Sigmoid colon (tissue), 7 donors: ENCODE measurements around the gene CELA2A. TPM values are rescaled to one million over a fixed set of nuclear protein-coding genes. Genes with fewer than 3 reads are reported as not detected.
"Not testable (repeated sequence)": the region's sequence is repeated elsewhere in the genome, so short reads cannot be mapped to it uniquely, and the experiment has no call there.

Experiments used
- DNase-seq: peaks from one replicate; pipeline ENCODE4 v3.0.0-alpha.2; 2019
- H3K27ac ChIP-seq, 4 donors: fragments of 200-600 bp; sonication (generic); one replicate each; pipeline ENCODE4 v1.5.1; 2016 to 2019; ENCODE audit warnings: mild to moderate bottlenecking in 1 of 4
- H3K27me3 ChIP-seq, 3 donors: fragments of 200-600 bp; sonication (generic); one replicate each; pipeline ENCODE4 v1.5.1; 2019; ENCODE audit warnings: mild to moderate bottlenecking in 1 of 3
- H3K36me3 ChIP-seq, 4 donors: fragments of 200-600 bp; sonication (generic); one replicate each; pipeline ENCODE4 v1.5.1; 2016 to 2019
- H3K4me1 ChIP-seq, 4 donors: fragments of 200-600 bp; sonication (generic); one replicate each; pipeline ENCODE4 v1.5.1; 2017 to 2019
- H3K4me3 ChIP-seq, 4 donors: fragments of 200-600 bp; sonication (generic); one replicate each; pipeline ENCODE4 v1.5.1; 2017 to 2019; ENCODE audit warnings: mild to moderate bottlenecking in 2 of 4, moderate library complexity in 1 of 4
- H3K9me3 ChIP-seq, 4 donors: fragments of 200-600 bp in 3 of 4; sonication (generic) in 3 of 4; one replicate each; pipeline versions ENCODE4 v1.5.1 to v1.6.1; 2013 to 2019
- CTCF ChIP-seq, 4 experiments: fragments of 450-650 bp in 3 of 4; fragments of 200-600 bp in 1 of 4; IDR thresholded peaks; one replicate each; pipeline ENCODE4 v1.5.1; 2016 to 2019; ENCODE audit warnings: antibody characterized with exemption in 4 of 4, mild to moderate bottlenecking in 3 of 4, moderate library complexity in 2 of 4
- EP300 ChIP-seq, 4 donors: sonication (generic); formaldehyde crosslinking; IDR thresholded peaks; one replicate each; pipeline ENCODE4 v1.6.1; 2017; ENCODE audit warnings: antibody characterized with exemption in 4 of 4
- POLR2A ChIP-seq, 2 donors: fragments of 450-650 bp; IDR thresholded peaks; one replicate each; pipeline ENCODE4 v1.6.1; 2016; ENCODE audit warnings: antibody characterized with exemption in 2 of 2, mild to moderate bottlenecking in 2 of 2, moderate library complexity in 2 of 2
- POLR2AphosphoS5 ChIP-seq, 4 donors: sonication (generic); formaldehyde crosslinking; IDR thresholded peaks; one replicate each; pipeline ENCODE4 v1.6.1; 2017; ENCODE audit warnings: antibody characterized with exemption in 4 of 4
- WGBS, 2 donors: extraction: QIAGEN DNeasy Blood & Tissue Kit; methylation state at CpG; one replicate each; pipeline ENCODE4 v1.1.7; 2013; 5-methylcytosine and 5-hydroxymethylcytosine counted together
- intact Hi-C: fragments of 100-400 bp; cut with DNase I; formaldehyde crosslinking; loops from one replicate; pipeline ENCODE4 v1.15.1; 2023
- polyA plus RNA-seq, 3 donors: library from polyadenylated mRNA; stranded (reverse); fragments of 200-250 nt; gene quantifications; one replicate each; pipeline ENCODE4 v1.2.3, GENCODE V29; 2013
- total RNA-seq, 4 donors: library from RNA; depleted of rRNA; stranded (reverse); fragments of >200 nt; gene quantifications; one replicate each; pipeline ENCODE4 v1.1.0, GENCODE V29; 2016
- donor health status: healthy with polysubstance abuse.
- donor health status: Bipolar disorder and iron deficiency.
- donor health status: healthy.

Gene CELA2A
- total and polyA plus RNA-seq, 7 donors = not detected

DNA sequence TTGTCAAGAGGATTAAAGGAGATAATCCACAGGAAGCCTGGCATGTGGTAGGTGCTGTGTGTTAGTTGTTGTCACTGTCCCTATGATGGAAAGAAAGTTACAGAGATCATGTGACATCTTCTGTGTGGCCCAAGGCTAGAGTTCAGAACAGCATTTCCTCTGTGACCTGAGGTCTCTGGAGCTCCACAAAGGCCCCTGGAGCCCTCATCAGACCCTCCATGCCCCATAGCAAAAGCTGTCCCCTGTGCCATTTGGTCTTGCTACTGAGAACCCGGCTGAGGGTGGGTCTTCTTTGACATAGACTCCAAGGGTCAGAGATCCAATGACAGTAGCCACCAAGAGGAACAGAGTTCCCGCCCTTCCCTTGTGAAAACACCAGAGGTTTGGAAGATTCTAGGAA is 27.4 kb downstream of the CELA2A start:
- intact Hi-C loops = no loop called here
- WGBS, 2 donors = 89 to 90% methylated on average over 2 of the region's 2 CpGs

GRCh38 chr1:15484443-15484842 is 27.9 kb downstream of the CELA2A start:
- H3K4me3 ChIP-seq, H3K4me1 ChIP-seq, H3K27me3 ChIP-seq, H3K9me3 ChIP-seq, H3K27ac ChIP-seq, H3K36me3 ChIP-seq, DNase-seq, intact Hi-C loops: not testable (repeated sequence)
- WGBS, 2 donors = 95% methylated on average over 6 of the region's 6 CpGs

More for the DNA sequence above, 27.4 kb downstream of the CELA2A start:
- Histone ChIP-seq H3K36me3 (peaks cover 0 to 7% (median 0%) of the 10 kb centered on the region in 4 donors), H3K4me3 (no peak overlapping the region), H3K27ac (no peak overlapping the region), H3K9me3 (no peaks in the 10 kb centered on the region), H3K27me3 (no peaks in the 10 kb centered on the region), H3K4me1 (no peaks in the 10 kb centered on the region)
- TF ChIP-seq POLR2AphosphoS5 (IDR thresholded peaks at IDR 0.05) = no peak
- DNase-seq = no peak

- DNase-seq = no peak
- 93 to 95% methylated on average over 6 of the region's 6 CpGs for WGBS, 2 donors
- no peak for TF ChIP-seq POLR2A (IDR thresholded peaks at IDR 0.05)
- no peak for TF ChIP-seq CTCF (IDR thresholded peaks at IDR 0.05)
- no peak for TF ChIP-seq EP300 (IDR thresholded peaks at IDR 0.05)
- TF ChIP-seq POLR2AphosphoS5 (IDR thresholded peaks at IDR 0.05) = no peak
- no peak overlapping the region for H3K27ac ChIP-seq
- no peaks in the 10 kb centered on the region for H3K9me3 ChIP-seq
- peaks cover 0 to 10% (median 0%) of the 10 kb centered on the region in 4 donors for H3K36me3 ChIP-seq
- no peak overlapping the region for H3K4me3 ChIP-seq
- intact Hi-C loops = no loop called here
- H3K27me3 ChIP-seq = no peaks in the 10 kb centered on the region
- H3K4me1 ChIP-seq = no peaks in the 10 kb centered on the region
Observed at GRCh38 chr1:15485636-15486035, 29.1 kb downstream of the CELA2A start.

DNA sequence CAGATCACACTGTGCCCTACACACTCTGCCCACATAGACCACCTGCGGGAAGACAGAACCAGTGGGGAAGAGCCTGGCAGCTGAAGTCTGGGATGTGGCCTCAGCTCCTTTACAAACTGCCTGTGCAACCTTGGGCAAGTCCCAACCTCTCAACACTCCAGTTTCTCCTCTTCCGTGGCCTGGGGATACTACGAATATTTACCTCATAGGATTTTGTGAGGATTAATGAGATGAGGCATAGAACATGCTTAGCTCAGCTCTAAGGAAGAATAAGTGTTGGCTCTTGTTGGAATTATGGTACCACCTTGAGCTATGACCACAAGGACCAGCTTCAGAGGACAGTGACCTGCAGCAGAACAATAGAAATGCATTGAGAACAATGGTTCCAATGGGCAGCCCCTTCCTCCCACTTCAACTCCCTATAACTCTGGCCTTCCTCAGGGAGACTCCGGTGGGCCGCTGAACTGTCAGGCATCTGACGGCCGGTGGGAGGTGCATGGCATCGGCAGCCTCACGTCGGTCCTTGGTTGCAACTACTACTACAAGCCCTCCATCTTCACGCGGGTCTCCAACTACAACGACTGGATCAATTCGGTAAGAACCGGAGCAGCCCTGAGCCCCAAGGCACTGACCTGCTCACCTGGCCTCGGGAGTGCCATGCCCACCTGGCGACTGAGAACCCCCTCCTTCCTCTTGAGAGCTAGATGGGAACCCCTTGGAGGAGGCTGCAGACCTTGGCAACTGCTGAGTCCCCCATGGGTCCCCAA is 30.5 kb downstream of the CELA2A start:
- H3K4me1 ChIP-seq, H3K27me3 ChIP-seq, DNase-seq, H3K4me3 ChIP-seq, intact Hi-C loops, H3K9me3 ChIP-seq, H3K27ac ChIP-seq: not testable (repeated sequence)
- peaks cover 0 to 15% (median 0%) of the 10 kb centered on the region in 4 donors for H3K36me3 ChIP-seq
- WGBS, 2 donors = 97 to 98% methylated on average over 17 of the region's 17 CpGs

GRCh38 chr1:15488371-15488770 is 31.8 kb downstream of the CELA2A start:
- no peak overlapping the region for H3K4me3 ChIP-seq
- WGBS, 2 donors = 94 to 95% methylated on average over 3 of the region's 3 CpGs
- peaks cover 0 to 26% (median 7%) of the 10 kb centered on the region in 4 donors for H3K36me3 ChIP-seq
- no peak for DNase-seq
- TF ChIP-seq CTCF (IDR thresholded peaks at IDR 0.05) (no peak), EP300 (IDR thresholded peaks at IDR 0.05) (no peak), POLR2A (IDR thresholded peaks at IDR 0.05) (no peak), POLR2AphosphoS5 (IDR thresholded peaks at IDR 0.05) (no peak)
- H3K27ac ChIP-seq = no peak overlapping the region
- H3K4me1 ChIP-seq = no peaks in the 10 kb centered on the region
- no peaks in the 10 kb centered on the region for H3K27me3 ChIP-seq
- no peaks in the 10 kb centered on the region for H3K9me3 ChIP-seq
- intact Hi-C loops = no loop called here

DNA sequence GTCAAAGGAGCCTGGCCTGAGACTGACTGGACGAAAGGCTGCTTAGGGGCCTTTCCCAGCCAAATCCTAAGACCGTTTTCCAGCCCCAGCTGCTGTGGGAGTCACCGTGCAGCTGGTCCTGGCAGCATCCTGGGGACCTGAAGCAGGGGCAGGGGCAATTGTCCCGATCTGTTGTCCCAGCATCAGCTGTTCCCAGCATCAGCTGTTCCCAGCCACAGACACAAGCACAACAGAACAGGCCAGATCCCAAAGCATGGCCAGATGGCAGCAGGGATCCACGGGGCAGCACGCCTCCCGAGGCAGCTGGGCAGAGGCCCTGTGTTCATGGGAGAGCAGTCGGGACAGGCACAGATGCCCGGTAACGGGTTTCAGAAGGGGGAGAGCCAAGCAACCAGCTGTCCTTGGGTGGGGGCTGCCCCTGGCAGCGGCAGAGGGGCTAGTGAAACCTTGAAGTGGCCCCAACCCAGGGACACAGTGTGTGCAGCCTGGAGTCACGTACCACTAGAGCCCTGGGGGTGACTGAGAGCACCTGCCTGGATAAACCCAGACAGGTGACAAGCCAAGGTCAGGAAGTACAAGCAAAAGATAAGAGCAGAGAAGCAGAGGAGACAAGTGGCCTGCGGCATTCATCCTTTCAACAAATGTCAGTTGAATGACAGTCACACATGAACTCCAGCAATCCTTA is 32.7 kb downstream of the CELA2A start:
- no peaks in the 10 kb centered on the region for H3K9me3 ChIP-seq
- DNase-seq = no peak
- H3K27ac ChIP-seq = no peak overlapping the region
- WGBS, 2 donors = 84 to 92% methylated on average over 13 of the region's 13 CpGs
- no peaks in the 10 kb centered on the region for H3K27me3 ChIP-seq
- TF ChIP-seq POLR2AphosphoS5 (IDR thresholded peaks at IDR 0.05) = no peak
- no peak for TF ChIP-seq CTCF (IDR thresholded peaks at IDR 0.05)
- TF ChIP-seq EP300 (IDR thresholded peaks at IDR 0.05) = no peak
- TF ChIP-seq POLR2A (IDR thresholded peaks at IDR 0.05) = no peak
- no peaks in the 10 kb centered on the region for H3K4me1 ChIP-seq
- H3K4me3 ChIP-seq = no peak overlapping the region
- intact Hi-C loops = no loop called here
- H3K36me3 ChIP-seq = peaks cover 0 to 35% (median 14%) of the 10 kb centered on the region in 4 donors

DNA sequence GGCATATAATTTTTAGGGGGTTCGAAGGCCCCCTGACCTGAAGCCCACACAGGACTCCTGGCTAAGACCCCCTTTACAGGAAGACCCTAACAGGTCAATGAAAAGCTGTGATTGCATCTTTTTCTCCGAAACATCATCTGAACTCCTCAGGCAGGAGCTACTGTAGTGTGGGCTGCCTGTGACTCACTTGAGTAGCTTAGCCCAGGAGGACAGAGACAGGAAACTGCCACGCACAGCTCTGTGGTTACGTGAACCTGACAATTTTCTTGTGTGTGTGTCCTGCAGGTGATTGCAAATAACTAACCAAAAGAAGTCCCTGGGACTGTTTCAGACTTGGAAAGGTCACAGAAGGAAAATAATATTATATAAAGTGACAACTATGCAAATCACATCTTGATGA is 34.5 kb downstream of the CELA2A start:
- WGBS, 2 donors = 81 to 94% methylated on average over 4 of the region's 4 CpGs
- peaks cover 0 to 47% (median 16%) of the 10 kb centered on the region in 4 donors for H3K36me3 ChIP-seq
- intact Hi-C loops = not testable (repeated sequence)

More for the DNA sequence above, 34.5 kb downstream of the CELA2A start:
- not testable (repeated sequence) for DNase-seq, H3K4me1 ChIP-seq, H3K9me3 ChIP-seq, H3K27ac ChIP-seq, H3K4me3 ChIP-seq, H3K27me3 ChIP-seq
